GM12878 (cell line): ENCODE measurements around the gene SPTBN1.

ENCODE experiments used
- CBX3 ChIP-seq: fragments of 200-600 bp; sonication (generic); IDR thresholded peaks from 2 replicates; pipeline ENCODE4 v1.6.1; 2016; ENCODE audit warnings: low read depth, borderline replicate concordance
- CHD4 ChIP-seq: fragments of 200-600 bp; sonication (generic); IDR thresholded peaks from 2 replicates; pipeline ENCODE4 v1.6.1; 2016; ENCODE audit warnings: mild to moderate bottlenecking
- HDAC2 ChIP-seq: fragments of 200-600 bp; sonication (generic); IDR thresholded peaks from 2 replicates; pipeline ENCODE4 v1.6.1; 2017
- IKZF2 ChIP-seq, 2 experiments: fragments of 450-650 bp; IDR thresholded peaks; 2 replicates each; pipeline ENCODE4 v1.6.1; 2017; ENCODE audit warnings: mild to moderate bottlenecking in 2 of 2, moderate library complexity in 2 of 2
- POLR2AphosphoS5 ChIP-seq: IDR thresholded peaks from 2 replicates; pipeline ENCODE4 v1.6.1; 2011; ENCODE audit warnings: mild to moderate bottlenecking, low read length, inconsistent platforms
- SIN3A ChIP-seq: IDR thresholded peaks from 2 replicates; pipeline ENCODE4 v1.6.1; 2012; ENCODE audit warnings: low read depth, low read length, improper control_type of control experiment
- SREBF2 ChIP-seq: IDR thresholded peaks from 2 replicates; pipeline ENCODE4 v1.6.1; 2012; ENCODE audit warnings: mild to moderate bottlenecking, low read length
- TF ChIP-seq, protein P1 (sequence below), 3 experiments: IDR thresholded peaks in 2 of 3; conservative IDR thresholded peaks in 1 of 3; 2 replicates each; pipeline ENCODE4 v1.5.1; 2011; ENCODE audit warnings: low read depth in 3 of 3, low read length in 3 of 3, mild to moderate bottlenecking in 3 of 3, control low read depth in 2 of 3, moderate library complexity in 2 of 3, inconsistent platforms in 1 of 3, mixed read lengths in 1 of 3; ENCODE audit not compliant: control insufficient read depth in 2 of 3, insufficient read depth in 1 of 3; ENCODE audit errors: extremely low read depth in 1 of 3
- TF ChIP-seq, protein P2 (sequence below): fragments of 450-650 bp; IDR thresholded peaks from 2 replicates; pipeline ENCODE4 v1.6.1; 2017; ENCODE audit warnings: antibody characterized with exemption, mild to moderate bottlenecking, moderate library complexity

DNA sequence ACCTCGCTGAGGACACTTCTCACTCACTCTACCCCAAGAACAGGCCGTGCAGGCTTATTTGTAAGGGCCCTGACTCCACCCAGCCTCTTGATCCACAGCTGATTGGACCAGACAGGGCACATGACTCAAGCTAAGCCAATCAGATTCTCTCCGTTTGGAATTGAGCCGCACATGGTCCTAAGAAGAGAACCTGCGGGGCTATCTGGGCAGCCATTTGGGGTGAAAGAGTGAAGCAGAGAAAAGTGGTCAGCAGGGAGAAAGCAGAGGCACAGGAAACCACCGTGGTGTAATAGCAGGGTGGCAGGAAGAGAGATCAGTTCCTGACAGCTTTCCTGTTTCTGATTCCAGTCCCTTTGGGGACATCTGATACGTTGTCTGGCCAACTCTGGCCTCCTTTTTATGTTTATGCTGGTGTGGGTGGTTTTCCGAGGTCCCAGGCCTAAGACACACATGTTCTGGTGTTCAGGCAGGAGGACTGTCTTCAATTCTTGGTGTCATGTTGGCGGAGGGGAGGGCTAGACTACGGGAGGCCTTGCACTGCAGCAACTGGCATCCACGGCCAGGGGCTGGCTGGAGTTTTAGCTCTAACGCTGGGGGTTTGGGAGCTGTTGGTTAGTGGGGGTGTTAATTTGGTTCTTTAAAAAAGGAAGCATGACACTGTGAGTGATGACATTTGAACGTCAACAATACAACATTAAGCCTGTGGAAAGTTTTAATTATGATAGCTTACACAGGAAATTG is 26.1 kb upstream of the SPTBN1 start:
- TF ChIP-seq IKZF2 (IDR thresholded peaks at IDR 0.05) (no peak), CBX3 (no peak), SREBF2 (no peak), SIN3A (no peak), CHD4 (no peak), POLR2AphosphoS5 (no peak), HDAC2 (no peak)
- TF ChIP-seq, protein P1, sequence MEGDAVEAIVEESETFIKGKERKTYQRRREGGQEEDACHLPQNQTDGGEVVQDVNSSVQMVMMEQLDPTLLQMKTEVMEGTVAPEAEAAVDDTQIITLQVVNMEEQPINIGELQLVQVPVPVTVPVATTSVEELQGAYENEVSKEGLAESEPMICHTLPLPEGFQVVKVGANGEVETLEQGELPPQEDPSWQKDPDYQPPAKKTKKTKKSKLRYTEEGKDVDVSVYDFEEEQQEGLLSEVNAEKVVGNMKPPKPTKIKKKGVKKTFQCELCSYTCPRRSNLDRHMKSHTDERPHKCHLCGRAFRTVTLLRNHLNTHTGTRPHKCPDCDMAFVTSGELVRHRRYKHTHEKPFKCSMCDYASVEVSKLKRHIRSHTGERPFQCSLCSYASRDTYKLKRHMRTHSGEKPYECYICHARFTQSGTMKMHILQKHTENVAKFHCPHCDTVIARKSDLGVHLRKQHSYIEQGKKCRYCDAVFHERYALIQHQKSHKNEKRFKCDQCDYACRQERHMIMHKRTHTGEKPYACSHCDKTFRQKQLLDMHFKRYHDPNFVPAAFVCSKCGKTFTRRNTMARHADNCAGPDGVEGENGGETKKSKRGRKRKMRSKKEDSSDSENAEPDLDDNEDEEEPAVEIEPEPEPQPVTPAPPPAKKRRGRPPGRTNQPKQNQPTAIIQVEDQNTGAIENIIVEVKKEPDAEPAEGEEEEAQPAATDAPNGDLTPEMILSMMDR (IDR thresholded peaks at IDR 0.05 in 2 of 3, conservative IDR thresholded peaks at IDR 0.05 in 1 of 3; ENCODE audit: control insufficient read depth in 2 of 3, extremely low read depth in 1 of 3, insufficient read depth in 1 of 3, low read depth in 3 of 3, low read length in 3 of 3) = no peak
- TF ChIP-seq, protein P2, sequence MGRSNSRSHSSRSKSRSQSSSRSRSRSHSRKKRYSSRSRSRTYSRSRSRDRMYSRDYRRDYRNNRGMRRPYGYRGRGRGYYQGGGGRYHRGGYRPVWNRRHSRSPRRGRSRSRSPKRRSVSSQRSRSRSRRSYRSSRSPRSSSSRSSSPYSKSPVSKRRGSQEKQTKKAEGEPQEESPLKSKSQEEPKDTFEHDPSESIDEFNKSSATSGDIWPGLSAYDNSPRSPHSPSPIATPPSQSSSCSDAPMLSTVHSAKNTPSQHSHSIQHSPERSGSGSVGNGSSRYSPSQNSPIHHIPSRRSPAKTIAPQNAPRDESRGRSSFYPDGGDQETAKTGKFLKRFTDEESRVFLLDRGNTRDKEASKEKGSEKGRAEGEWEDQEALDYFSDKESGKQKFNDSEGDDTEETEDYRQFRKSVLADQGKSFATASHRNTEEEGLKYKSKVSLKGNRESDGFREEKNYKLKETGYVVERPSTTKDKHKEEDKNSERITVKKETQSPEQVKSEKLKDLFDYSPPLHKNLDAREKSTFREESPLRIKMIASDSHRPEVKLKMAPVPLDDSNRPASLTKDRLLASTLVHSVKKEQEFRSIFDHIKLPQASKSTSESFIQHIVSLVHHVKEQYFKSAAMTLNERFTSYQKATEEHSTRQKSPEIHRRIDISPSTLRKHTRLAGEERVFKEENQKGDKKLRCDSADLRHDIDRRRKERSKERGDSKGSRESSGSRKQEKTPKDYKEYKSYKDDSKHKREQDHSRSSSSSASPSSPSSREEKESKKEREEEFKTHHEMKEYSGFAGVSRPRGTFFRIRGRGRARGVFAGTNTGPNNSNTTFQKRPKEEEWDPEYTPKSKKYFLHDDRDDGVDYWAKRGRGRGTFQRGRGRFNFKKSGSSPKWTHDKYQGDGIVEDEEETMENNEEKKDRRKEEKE = no peak
